HepG2 (cell line): ENCODE measurements around the gene SOAT2. TPM values are rescaled to one million over a fixed set of nuclear protein-coding genes. Genes with fewer than 3 reads are reported as not detected.
A peak's percentile ranks its signal among the peaks of the same experiment; 100 is the strongest.

Experiments used
- ARHGAP35 ChIP-seq: sonication (generic); formaldehyde crosslinking; IDR thresholded peaks from 2 replicates; pipeline ENCODE4 v1.9.0; 2022; ENCODE audit warnings: mild to moderate bottlenecking, inconsistent platforms, moderate library complexity, missing genetic modification reagents, borderline replicate concordance
- BRD4 ChIP-seq: sonication (generic); formaldehyde crosslinking; IDR thresholded peaks from 2 replicates; pipeline ENCODE4 v1.4.0; 2020; ENCODE audit warnings: missing genetic modification reagents
- CENPX ChIP-seq: sonication (generic); formaldehyde crosslinking; IDR thresholded peaks from 2 replicates; pipeline ENCODE4 v1.9.0; 2021; ENCODE audit warnings: mild to moderate bottlenecking, missing genetic modification reagents, moderate library complexity
- GATA4 ChIP-seq: sonication (generic); IDR thresholded peaks from 2 replicates; pipeline ENCODE4 v1.6.1; 2016; ENCODE audit warnings: antibody characterized with exemption, low read depth, borderline replicate concordance
- GATAD1 ChIP-seq: IDR thresholded peaks from 2 replicates; pipeline ENCODE4 v1.6.1; 2016; ENCODE audit warnings: missing genetic modification reagents, missing compliant biosample characterization
- MTF1 ChIP-seq: sonication (generic); formaldehyde crosslinking; IDR thresholded peaks from 2 replicates; pipeline ENCODE4 v1.5.0; 2020; ENCODE audit warnings: missing genetic modification reagents
- PLRG1 ChIP-seq: fragments of 450-650 bp; conservative IDR thresholded peaks from 2 replicates; pipeline ENCODE4 v1.6.1; 2016
- SOX13 ChIP-seq, 3 experiments: fragments of 450-650 bp in 1 of 3; sonication (generic) in 1 of 3; formaldehyde crosslinking in 1 of 3; IDR thresholded peaks in 2 of 3; conservative IDR thresholded peaks in 1 of 3; 2 replicates each; pipeline versions ENCODE4 v1.5.0 to v1.6.1; 2016 to 2020; ENCODE audit warnings: antibody characterized with exemption in 1 of 3, mild to moderate bottlenecking in 1 of 3, missing compliant biosample characterization in 1 of 3, missing genetic modification reagents in 1 of 3, moderate library complexity in 1 of 3
- ZBTB3 ChIP-seq: sonication (generic); formaldehyde crosslinking; IDR thresholded peaks from 2 replicates; pipeline ENCODE4 v1.4.0; 2020; ENCODE audit warnings: low read depth, mild to moderate bottlenecking, moderate library complexity, missing genetic modification reagents, borderline replicate concordance
- ZFYVE20 ChIP-seq: sonication (generic); formaldehyde crosslinking; IDR thresholded peaks from 2 replicates; pipeline ENCODE4 v1.8.0; 2023; ENCODE audit warnings: low read depth, mild to moderate bottlenecking, moderate library complexity, missing genetic modification reagents, borderline replicate concordance
- ZNF30 ChIP-seq: sonication (generic); formaldehyde crosslinking; IDR thresholded peaks from 2 replicates; pipeline ENCODE4 v1.5.0; 2020; ENCODE audit warnings: mild to moderate bottlenecking, missing genetic modification reagents
- ZNF549 ChIP-seq: sonication (generic); formaldehyde crosslinking; IDR thresholded peaks from 2 replicates; pipeline ENCODE4 v1.5.0; 2020; ENCODE audit warnings: missing genetic modification reagents
- ZNF746 ChIP-seq: sonication (generic); formaldehyde crosslinking; IDR thresholded peaks from 2 replicates; pipeline ENCODE4 v1.8.0; 2022; ENCODE audit warnings: mild to moderate bottlenecking, missing genetic modification reagents
- ZNF775 ChIP-seq: sonication (generic); formaldehyde crosslinking; IDR thresholded peaks from 2 replicates; pipeline ENCODE4 v1.4.0; 2020; ENCODE audit warnings: missing genetic modification reagents, mild to moderate bottlenecking, moderate library complexity, borderline replicate concordance
- ZNF841 ChIP-seq: sonication (generic); formaldehyde crosslinking; IDR thresholded peaks from 2 replicates; pipeline ENCODE4 v1.8.1; 2023; ENCODE audit warnings: missing genetic modification reagents, borderline replicate concordance
- ZNF891 ChIP-seq: sonication (generic); formaldehyde crosslinking; IDR thresholded peaks from 2 replicates; pipeline ENCODE4 v1.5.0; 2020; ENCODE audit warnings: mild to moderate bottlenecking, missing genetic modification reagents
- polyA plus RNA-seq, 8 experiments: library from polyadenylated mRNA; depleted of rRNA in 3 of 8; stranded (reverse) in 7 of 8; unstranded in 1 of 8; fragments of >200 nt; fragmentation: Illumina TruSeq in 4 of 8; extraction: Trizol in 4 of 8; gene quantifications; 2 replicates each; pipeline versions ENCODE4 v1.2.1 to v1.2.3, GENCODE V29; 2011 to 2016; ENCODE audit warnings: low read depth in 4 of 8, missing spikeins in 1 of 8, mixed read lengths in 1 of 8; ENCODE audit not compliant: insufficient read depth in 1 of 8
- total RNA-seq, 5 experiments: library from RNA; depleted of rRNA; stranded (reverse); fragments of >200 nt; fragmentation: Illumina TruSeq; extraction: Trizol; gene quantifications; 2 replicates each; pipeline ENCODE4 v1.2.3, GENCODE V29; 2016; ENCODE audit warnings: low read depth in 1 of 5
- TF ChIP-seq, protein P1 (sequence below): sonication (generic); formaldehyde crosslinking; IDR thresholded peaks from 2 replicates; pipeline ENCODE4 v1.4.0; 2020; ENCODE audit warnings: mild to moderate bottlenecking, missing genetic modification reagents
- TF ChIP-seq, protein P2 (sequence below): sonication (generic); formaldehyde crosslinking; IDR thresholded peaks from 2 replicates; pipeline ENCODE4 v1.8.0; 2022; ENCODE audit warnings: mild to moderate bottlenecking, missing genetic modification reagents, moderate library complexity
- TF ChIP-seq, protein P3 (sequence below): sonication (generic); formaldehyde crosslinking; IDR thresholded peaks from 2 replicates; pipeline ENCODE4 v1.4.0; 2020; ENCODE audit warnings: missing genetic modification reagents

SOAT2 gene
- total and polyA plus RNA-seq, 2 of the 13 experiments (the other 11 are each of a cell fraction or from before 2014, with no cell fraction given), result 14.9 to 108 TPM

DNA sequence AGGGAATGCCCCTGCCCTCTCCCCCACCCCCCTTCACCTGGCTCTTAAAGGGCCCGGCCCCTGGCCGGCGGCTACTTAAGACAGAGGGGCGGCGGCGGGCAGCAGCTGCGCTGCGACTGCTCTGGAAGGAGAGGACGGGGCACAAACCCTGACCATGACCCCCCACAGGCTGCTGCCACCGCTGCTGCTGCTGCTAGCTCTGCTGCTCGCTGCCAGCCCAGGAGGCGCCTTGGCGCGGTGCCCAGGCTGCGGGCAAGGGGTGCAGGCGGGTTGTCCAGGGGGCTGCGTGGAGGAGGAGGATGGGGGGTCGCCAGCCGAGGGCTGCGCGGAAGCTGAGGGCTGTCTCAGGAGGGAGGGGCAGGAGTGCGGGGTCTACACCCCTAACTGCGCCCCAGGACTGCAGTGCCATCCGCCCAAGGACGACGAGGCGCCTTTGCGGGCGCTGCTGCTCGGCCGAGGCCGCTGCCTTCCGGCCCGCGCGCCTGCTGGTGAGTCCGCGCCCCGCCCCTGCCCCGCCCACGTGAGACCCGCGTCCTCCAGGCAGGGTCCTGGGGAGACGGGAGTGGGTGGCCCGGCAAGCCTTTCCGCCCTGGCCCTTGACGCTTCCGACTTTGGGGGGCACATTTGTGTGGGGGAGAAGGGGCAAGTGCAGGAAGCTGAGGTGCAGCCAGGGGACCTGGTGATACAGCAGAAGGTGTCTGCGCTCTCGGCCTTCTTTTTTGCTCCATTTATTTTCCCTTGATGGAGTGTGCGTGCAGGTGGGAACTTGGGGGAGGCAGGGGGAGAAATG, 5.5 kb upstream of the SOAT2 start, which contains the start of gene IGFBP6 (continued):
- TF ChIP-seq, protein P1, sequence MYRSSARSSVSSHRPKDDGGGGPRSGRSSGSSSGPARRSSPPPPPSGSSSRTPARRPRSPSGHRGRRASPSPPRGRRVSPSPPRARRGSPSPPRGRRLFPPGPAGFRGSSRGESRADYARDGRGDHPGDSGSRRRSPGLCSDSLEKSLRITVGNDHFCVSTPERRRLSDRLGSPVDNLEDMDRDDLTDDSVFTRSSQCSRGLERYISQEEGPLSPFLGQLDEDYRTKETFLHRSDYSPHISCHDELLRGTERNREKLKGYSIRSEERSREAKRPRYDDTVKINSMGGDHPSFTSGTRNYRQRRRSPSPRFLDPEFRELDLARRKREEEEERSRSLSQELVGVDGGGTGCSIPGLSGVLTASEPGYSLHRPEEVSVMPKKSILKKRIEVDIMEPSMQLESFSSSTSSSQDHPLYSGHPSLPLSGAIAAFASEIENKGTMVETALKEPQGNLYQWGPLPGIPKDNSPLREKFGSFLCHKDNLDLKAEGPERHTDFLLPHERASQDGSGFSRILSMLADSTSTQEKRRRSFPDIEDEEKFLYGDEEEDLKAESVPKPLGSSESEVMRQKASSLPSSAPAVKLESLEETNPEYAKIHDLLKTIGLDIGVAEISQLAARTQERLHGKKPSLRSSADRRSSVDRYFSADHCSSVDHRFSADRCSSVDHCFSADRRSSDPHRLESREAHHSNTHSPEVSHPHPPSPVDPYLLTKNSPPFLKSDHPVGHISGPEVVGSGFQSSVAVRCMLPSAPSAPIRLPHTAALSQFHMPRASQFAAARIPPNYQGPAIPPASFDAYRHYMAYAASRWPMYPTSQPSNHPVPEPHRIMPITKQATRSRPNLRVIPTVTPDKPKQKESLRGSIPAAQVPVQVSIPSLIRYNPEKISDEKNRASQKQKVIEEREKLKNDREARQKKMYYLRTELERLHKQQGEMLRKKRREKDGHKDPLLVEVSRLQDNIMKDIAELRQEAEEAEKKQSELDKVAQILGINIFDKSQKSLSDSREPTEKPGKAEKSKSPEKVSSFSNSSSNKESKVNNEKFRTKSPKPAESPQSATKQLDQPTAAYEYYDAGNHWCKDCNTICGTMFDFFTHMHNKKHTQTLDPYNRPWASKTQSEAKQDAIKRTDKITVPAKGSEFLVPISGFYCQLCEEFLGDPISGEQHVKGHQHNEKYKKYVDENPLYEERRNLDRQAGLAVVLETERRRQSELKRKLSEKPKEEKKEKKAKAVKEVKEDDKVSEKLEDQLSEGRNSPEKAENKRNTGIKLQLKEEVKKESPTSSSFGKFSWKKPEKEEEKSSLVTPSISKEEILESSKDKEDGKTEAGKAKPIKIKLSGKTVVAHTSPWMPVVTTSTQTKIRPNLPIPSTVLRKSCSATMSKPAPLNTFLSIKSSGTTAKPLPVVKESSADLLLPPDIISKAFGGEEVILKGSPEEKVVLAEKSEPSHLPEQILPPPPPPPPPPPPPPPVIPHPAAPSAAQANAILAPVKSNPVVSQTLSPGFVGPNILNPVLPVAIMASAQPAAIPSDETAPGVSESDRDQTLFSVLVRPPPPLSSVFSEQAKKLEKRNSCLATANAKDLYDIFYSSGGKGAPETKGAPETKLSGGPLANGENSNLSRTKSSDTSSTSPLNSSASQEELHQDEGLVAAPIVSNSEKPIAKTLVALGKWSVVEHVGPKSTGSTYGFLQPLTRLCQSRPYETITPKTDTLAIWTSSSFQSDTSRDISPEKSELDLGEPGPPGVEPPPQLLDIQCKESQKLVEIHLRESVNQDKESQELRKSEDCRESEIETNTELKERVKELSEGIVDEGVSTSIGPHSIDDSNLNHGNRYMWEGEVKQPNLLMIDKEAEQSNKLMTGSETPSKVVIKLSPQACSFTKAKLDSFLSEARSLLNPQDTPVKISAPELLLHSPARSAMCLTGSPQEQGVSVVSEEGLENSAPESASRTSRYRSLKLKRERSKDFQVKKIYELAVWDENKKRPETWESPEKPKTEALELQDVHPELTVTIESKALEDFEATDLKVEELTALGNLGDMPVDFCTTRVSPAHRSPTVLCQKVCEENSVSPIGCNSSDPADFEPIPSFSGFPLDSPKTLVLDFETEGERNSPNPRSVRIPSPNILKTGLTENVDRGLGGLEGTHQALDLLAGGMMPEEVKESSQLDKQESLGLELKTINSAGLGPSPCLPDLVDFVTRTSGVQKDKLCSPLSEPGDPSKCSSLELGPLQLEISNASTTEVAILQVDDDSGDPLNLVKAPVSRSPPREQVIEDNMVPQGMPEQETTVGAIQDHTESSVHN, result no peak
- TF ChIP-seq SOX13 (IDR thresholded peaks at IDR 0.05) (no peak), SOX13 (CRISPR knock-in tag; conservative IDR thresholded peaks at IDR 0.05 in 1 of 2, IDR thresholded peaks at IDR 0.05 in 1 of 2) (no peak), ZNF891 (CRISPR knock-in tag) (peak; percentile 58; the same call in 1 of the 2 replicates), ZNF775 (CRISPR knock-in tag) (no peak), MTF1 (CRISPR knock-in tag) (no peak), ZNF841 (no peak), ZFYVE20 (CRISPR knock-in tag) (no peak), PLRG1 (no peak), ZNF30 (CRISPR knock-in tag) (no peak), ZNF549 (CRISPR knock-in tag) (no peak), ARHGAP35 (no peak), ZNF746 (CRISPR knock-in tag) (no peak; the same call in 1 of the 2 replicates), GATA4 (no peak), CENPX (CRISPR knock-in tag) (no peak), GATAD1 (CRISPR knock-in tag) (no peak), ZBTB3 (CRISPR knock-in tag) (no peak), BRD4 (CRISPR knock-in tag) (no peak; the same call in 1 of the 2 replicates)
- TF ChIP-seq, protein P2, sequence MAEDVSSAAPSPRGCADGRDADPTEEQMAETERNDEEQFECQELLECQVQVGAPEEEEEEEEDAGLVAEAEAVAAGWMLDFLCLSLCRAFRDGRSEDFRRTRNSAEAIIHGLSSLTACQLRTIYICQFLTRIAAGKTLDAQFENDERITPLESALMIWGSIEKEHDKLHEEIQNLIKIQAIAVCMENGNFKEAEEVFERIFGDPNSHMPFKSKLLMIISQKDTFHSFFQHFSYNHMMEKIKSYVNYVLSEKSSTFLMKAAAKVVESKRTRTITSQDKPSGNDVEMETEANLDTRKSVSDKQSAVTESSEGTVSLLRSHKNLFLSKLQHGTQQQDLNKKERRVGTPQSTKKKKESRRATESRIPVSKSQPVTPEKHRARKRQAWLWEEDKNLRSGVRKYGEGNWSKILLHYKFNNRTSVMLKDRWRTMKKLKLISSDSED (CRISPR knock-in tag), result no peak
- TF ChIP-seq, protein P3, sequence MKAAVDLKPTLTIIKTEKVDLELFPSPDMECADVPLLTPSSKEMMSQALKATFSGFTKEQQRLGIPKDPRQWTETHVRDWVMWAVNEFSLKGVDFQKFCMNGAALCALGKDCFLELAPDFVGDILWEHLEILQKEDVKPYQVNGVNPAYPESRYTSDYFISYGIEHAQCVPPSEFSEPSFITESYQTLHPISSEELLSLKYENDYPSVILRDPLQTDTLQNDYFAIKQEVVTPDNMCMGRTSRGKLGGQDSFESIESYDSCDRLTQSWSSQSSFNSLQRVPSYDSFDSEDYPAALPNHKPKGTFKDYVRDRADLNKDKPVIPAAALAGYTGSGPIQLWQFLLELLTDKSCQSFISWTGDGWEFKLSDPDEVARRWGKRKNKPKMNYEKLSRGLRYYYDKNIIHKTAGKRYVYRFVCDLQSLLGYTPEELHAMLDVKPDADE (CRISPR knock-in tag), result no peak
